Loucy (cell line): ENCODE measurements around the gene SLC44A4.

Experiments used
- H2AFZ ChIP-seq: fragments of 200-600 bp; sonication (generic); 2 replicates; pipeline ENCODE4 v1.6.0; 2016; ENCODE audit warnings: antibody characterized with exemption, mild to moderate bottlenecking, low read length, moderate library complexity
- H3F3A ChIP-seq: fragments of 200-600 bp; 2 replicates; pipeline ENCODE4 v1.6.0; 2016; ENCODE audit warnings: antibody characterized with exemption, low read depth, mild to moderate bottlenecking
- H3K27me3 ChIP-seq: fragments of 200-600 bp; sonication (generic); 2 replicates; pipeline ENCODE4 v1.6.1; 2014; ENCODE audit warnings: low read length, mild to moderate bottlenecking; ENCODE audit not compliant: insufficient read depth, poor library complexity, severe bottlenecking
- H3K36me3 ChIP-seq: fragments of 200-600 bp; sonication (generic); 2 replicates; pipeline ENCODE4 v1.6.1; 2016; ENCODE audit warnings: low read length; ENCODE audit not compliant: insufficient read depth
- H3K4me1 ChIP-seq: fragments of 200-600 bp; sonication (generic); 2 replicates; pipeline ENCODE4 v1.5.1; 2014; ENCODE audit warnings: low read length, mild to moderate bottlenecking; ENCODE audit not compliant: insufficient read depth, poor library complexity, severe bottlenecking
- H3K4me2 ChIP-seq: fragments of 200-600 bp; sonication (generic); 2 replicates; pipeline ENCODE4 v1.6.0; 2014; ENCODE audit warnings: antibody characterized with exemption, low read length, low read depth, mild to moderate bottlenecking; ENCODE audit not compliant: poor library complexity, severe bottlenecking
- H3K4me3 ChIP-seq: fragments of 200-600 bp; sonication (generic); 2 replicates; pipeline ENCODE4 v1.5.1; 2014; ENCODE audit warnings: low read length, mild to moderate bottlenecking, mixed read lengths; ENCODE audit not compliant: poor library complexity, severe bottlenecking
- H3K79me2 ChIP-seq: fragments of 200-600 bp; sonication (generic); 2 replicates; pipeline ENCODE4 v1.6.1; 2014; ENCODE audit warnings: low read length; ENCODE audit not compliant: insufficient read depth
- H3K9ac ChIP-seq: fragments of 200-600 bp; sonication (generic); 2 replicates; pipeline ENCODE4 v1.6.0; 2014; ENCODE audit warnings: mild to moderate bottlenecking, low read depth, low read length, moderate library complexity; ENCODE audit not compliant: poor library complexity, severe bottlenecking
- H3K9me2 ChIP-seq: fragments of 200-600 bp; sonication (generic); replicated peaks from 2 replicates; pipeline ENCODE4 v1.6.1; 2016; ENCODE audit warnings: low read depth, low read length, mixed read lengths
- H3K9me3 ChIP-seq: fragments of 200-600 bp; sonication (generic); 2 replicates; pipeline ENCODE4 v1.6.1; 2014; ENCODE audit warnings: mild to moderate bottlenecking, antibody characterized with exemption, low read length, low read depth; ENCODE audit not compliant: insufficient read depth
- H4K20me1 ChIP-seq: fragments of 200-600 bp; sonication (generic); 2 replicates; pipeline ENCODE4 v1.6.0; 2014; ENCODE audit warnings: antibody characterized with exemption, low read length, mild to moderate bottlenecking; ENCODE audit not compliant: insufficient read depth, poor library complexity, severe bottlenecking
- EZH2phosphoT487 ChIP-seq: fragments of 200-600 bp; IDR thresholded peaks from 2 replicates; pipeline ENCODE4 v1.6.1; 2018; ENCODE audit warnings: antibody characterized with exemption, mild to moderate bottlenecking, moderate library complexity, borderline replicate concordance
- TF ChIP-seq, protein P1 (sequence below): fragments of 200-600 bp; sonication (generic); conservative IDR thresholded peaks from 2 replicates; pipeline ENCODE4 v1.5.1; 2014; ENCODE audit warnings: mild to moderate bottlenecking, antibody characterized with exemption, low read length

SLC44A4 gene

GRCh38 chr6:31862344-31863235 lies 16.2 kb downstream of the SLC44A4 start, which contains the start of gene NEU1:
Gene NEU1 (minus strand): TSS chr6:31862821. CDS start chr6:31862776, 45 bp downstream.
- H3K79me2 ChIP-seq: peaks cover 15% of the 10 kb centered on the region
- H3K4me2 ChIP-seq: peak within 1 kb of the TSS; percentile 93
- peak within 1 kb of the TSS; percentile 89 for H3K9ac ChIP-seq
- no peaks in the 10 kb centered on the region for H3K9me2 ChIP-seq
- no peaks in the 10 kb centered on the region for H3K9me3 ChIP-seq
- peak within 1 kb of the TSS; percentile 96 for H3K4me3 ChIP-seq
- no peaks in the 10 kb centered on the region for H3F3A ChIP-seq
- TF ChIP-seq, protein P1, sequence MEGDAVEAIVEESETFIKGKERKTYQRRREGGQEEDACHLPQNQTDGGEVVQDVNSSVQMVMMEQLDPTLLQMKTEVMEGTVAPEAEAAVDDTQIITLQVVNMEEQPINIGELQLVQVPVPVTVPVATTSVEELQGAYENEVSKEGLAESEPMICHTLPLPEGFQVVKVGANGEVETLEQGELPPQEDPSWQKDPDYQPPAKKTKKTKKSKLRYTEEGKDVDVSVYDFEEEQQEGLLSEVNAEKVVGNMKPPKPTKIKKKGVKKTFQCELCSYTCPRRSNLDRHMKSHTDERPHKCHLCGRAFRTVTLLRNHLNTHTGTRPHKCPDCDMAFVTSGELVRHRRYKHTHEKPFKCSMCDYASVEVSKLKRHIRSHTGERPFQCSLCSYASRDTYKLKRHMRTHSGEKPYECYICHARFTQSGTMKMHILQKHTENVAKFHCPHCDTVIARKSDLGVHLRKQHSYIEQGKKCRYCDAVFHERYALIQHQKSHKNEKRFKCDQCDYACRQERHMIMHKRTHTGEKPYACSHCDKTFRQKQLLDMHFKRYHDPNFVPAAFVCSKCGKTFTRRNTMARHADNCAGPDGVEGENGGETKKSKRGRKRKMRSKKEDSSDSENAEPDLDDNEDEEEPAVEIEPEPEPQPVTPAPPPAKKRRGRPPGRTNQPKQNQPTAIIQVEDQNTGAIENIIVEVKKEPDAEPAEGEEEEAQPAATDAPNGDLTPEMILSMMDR: no peak
- TF ChIP-seq EZH2phosphoT487: no peak
- H4K20me1 ChIP-seq: no peaks in the 10 kb centered on the region
- peaks cover 21% of the 10 kb centered on the region for H3K4me1 ChIP-seq
- H3K27me3 ChIP-seq: no peaks in the 10 kb centered on the region
- no peaks in the 10 kb centered on the region for H3K36me3 ChIP-seq
- H2AFZ ChIP-seq: peak within 1 kb of the TSS; percentile 84

DNA sequence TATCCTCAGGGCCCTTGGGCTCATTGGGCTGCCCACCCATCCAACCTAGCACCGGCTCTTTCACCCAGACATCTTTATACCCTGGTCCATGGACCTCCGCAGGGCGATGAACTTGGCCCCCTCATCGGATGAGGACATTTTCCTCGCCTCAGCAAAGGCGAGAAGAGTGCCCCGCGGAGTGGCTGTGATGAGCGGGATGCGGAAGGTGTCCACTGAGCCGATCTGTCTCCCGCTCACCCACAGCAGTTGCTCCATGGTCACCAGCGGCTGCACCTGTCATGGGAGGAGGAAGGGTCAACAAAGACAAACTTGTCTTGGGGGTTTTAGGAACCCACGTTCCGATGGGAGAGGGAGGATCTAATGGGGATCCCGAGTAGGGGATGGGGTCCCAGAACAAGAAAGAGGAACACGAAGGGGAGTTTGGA lies 16.9 kb downstream of the SLC44A4 start:
- H3K4me1 ChIP-seq: peaks cover 21% of the 10 kb centered on the region
- peak overlapping the region; percentile 96 for H3K4me3 ChIP-seq
- peak overlapping the region; percentile 93 for H3K4me2 ChIP-seq
- H3K79me2 ChIP-seq: peaks cover 15% of the 10 kb centered on the region
- no peaks in the 10 kb centered on the region for H4K20me1 ChIP-seq
- H3F3A ChIP-seq: no peaks in the 10 kb centered on the region
- TF ChIP-seq, protein P1: no peak
- TF ChIP-seq EZH2phosphoT487: no peak
- H2AFZ ChIP-seq: no peak overlapping the region
- peak overlapping the region; percentile 69 for H3K9ac ChIP-seq
- no peaks in the 10 kb centered on the region for H3K36me3 ChIP-seq
- no peaks in the 10 kb centered on the region for H3K9me2 ChIP-seq
- H3K9me3 ChIP-seq: no peaks in the 10 kb centered on the region
- no peaks in the 10 kb centered on the region for H3K27me3 ChIP-seq

- no peaks in the 10 kb centered on the region for H3K27me3 ChIP-seq
- peak overlapping the region; percentile 16 for H3K4me3 ChIP-seq
- no peak overlapping the region for H3K9ac ChIP-seq
- no peaks in the 10 kb centered on the region for H4K20me1 ChIP-seq
- H3K36me3 ChIP-seq: no peaks in the 10 kb centered on the region
- no peaks in the 10 kb centered on the region for H3F3A ChIP-seq
- no peaks in the 10 kb centered on the region for H3K9me2 ChIP-seq
- no peak for TF ChIP-seq EZH2phosphoT487
- TF ChIP-seq, protein P1: no peak
- no peaks in the 10 kb centered on the region for H3K9me3 ChIP-seq
- H3K4me1 ChIP-seq: peaks cover 21% of the 10 kb centered on the region
- H3K4me2 ChIP-seq: no peak overlapping the region
- H2AFZ ChIP-seq: no peak overlapping the region
- peaks cover 15% of the 10 kb centered on the region for H3K79me2 ChIP-seq
Measured at GRCh38 chr6:31861150-31861549, 17.6 kb downstream of the SLC44A4 start.
